Measurements from ENCODE around the gene ATP8B4. TPM values are rescaled to one million over a fixed set of nuclear protein-coding genes. Genes with fewer than 3 reads are reported as not detected.

Gene ATP8B4
- total RNA-seq, 4 donors from 2014 or later: 2.2 to 9.5 (median 3.0) TPM

DNA sequence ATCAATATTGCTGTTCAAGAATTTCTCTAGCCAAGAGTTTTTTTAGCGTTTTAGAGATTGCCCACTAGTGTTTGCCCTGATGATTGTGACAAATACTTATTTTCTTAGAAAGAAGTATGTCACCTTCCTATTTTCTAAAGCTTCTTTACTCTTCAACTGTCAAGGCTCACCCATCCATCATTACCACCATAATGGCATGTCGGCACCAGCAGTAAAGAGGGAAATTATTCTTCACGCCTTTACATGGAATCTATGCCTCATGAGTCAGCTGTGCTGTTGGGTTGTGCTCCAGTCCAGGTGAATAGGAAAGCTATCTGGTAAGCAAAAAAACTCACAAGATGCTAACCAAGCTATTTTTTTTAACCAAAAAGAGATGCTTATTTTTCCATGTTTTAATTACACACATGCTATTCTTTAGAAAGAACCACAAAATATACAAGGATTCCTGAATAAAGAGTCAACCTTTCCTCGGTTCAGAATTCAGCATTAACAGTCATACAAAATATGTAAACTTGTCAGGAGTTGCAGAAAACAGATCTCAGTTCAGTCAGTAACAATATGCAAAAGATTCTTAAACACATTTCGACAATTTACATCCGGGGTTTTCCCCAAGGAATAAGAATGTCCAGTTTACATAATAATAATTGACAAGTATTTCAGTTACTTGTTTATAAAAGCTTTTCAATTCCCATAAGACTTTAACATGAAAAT lies 128.0 kb downstream of the ATP8B4 start:
- peaks cover 10% of the 10 kb centered on the region for H3K4me1 ChIP-seq
- TF ChIP-seq POLR2A (IDR thresholded peaks at IDR 0.05) (no peak), EP300 (IDR thresholded peaks at IDR 0.05) (no peak), POLR2AphosphoS5 (IDR thresholded peaks at IDR 0.05) (no peak)
- TF ChIP-seq, protein P1, sequence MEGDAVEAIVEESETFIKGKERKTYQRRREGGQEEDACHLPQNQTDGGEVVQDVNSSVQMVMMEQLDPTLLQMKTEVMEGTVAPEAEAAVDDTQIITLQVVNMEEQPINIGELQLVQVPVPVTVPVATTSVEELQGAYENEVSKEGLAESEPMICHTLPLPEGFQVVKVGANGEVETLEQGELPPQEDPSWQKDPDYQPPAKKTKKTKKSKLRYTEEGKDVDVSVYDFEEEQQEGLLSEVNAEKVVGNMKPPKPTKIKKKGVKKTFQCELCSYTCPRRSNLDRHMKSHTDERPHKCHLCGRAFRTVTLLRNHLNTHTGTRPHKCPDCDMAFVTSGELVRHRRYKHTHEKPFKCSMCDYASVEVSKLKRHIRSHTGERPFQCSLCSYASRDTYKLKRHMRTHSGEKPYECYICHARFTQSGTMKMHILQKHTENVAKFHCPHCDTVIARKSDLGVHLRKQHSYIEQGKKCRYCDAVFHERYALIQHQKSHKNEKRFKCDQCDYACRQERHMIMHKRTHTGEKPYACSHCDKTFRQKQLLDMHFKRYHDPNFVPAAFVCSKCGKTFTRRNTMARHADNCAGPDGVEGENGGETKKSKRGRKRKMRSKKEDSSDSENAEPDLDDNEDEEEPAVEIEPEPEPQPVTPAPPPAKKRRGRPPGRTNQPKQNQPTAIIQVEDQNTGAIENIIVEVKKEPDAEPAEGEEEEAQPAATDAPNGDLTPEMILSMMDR (IDR thresholded peaks at IDR 0.05): no peak

DNA sequence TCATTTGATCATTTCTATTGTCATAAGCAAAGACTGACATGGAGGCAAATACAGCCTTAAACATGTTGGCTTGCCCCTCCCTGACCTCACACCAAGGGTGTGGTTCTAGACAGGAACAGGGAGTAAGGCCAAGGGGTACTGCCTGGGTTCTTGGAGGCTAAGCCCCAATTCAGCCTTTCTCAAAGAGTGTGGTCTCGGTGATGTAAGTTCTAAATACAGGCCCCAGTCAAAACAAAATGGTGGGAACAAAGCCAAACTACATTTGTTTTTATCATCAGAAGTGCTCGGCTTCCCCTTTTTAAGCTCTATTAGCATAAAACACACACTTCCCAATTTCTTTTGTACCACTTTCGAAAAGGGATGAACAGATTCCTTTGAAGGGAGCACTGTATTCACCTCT lies 129.5 kb downstream of the ATP8B4 start:
- H3K36me3 ChIP-seq: no peaks in the 10 kb centered on the region
- TF ChIP-seq POLR2AphosphoS5 (IDR thresholded peaks at IDR 0.05): no peak
- TF ChIP-seq, protein P1 (IDR thresholded peaks at IDR 0.05): no peak
- no peak for TF ChIP-seq EP300 (IDR thresholded peaks at IDR 0.05)
- TF ChIP-seq POLR2A (IDR thresholded peaks at IDR 0.05): no peak
- no peak for DNase-seq (ENCODE audit: low spot score in 2 of 2)
- no peaks in the 10 kb centered on the region for H3K9me3 ChIP-seq
- peaks cover 10% of the 10 kb centered on the region for H3K4me1 ChIP-seq
- 54% methylated on average over 3 of the region's 3 CpGs for WGBS
- no peak overlapping the region for H3K4me3 ChIP-seq
- no peaks in the 10 kb centered on the region for H3K27me3 ChIP-seq
- H3K27ac ChIP-seq: no peak overlapping the region

More for the DNA sequence above, 128.0 kb downstream of the ATP8B4 start:
- H3K9me3 ChIP-seq: no peaks in the 10 kb centered on the region
- no peak overlapping the region for H3K27ac ChIP-seq
- no peak for DNase-seq (ENCODE audit: low spot score in 2 of 2)
- no peaks in the 10 kb centered on the region for H3K27me3 ChIP-seq
- WGBS: 68% methylated on average over 6 of the region's 6 CpGs
- no peaks in the 10 kb centered on the region for H3K36me3 ChIP-seq
- no peak overlapping the region for H3K4me3 ChIP-seq

DNA sequence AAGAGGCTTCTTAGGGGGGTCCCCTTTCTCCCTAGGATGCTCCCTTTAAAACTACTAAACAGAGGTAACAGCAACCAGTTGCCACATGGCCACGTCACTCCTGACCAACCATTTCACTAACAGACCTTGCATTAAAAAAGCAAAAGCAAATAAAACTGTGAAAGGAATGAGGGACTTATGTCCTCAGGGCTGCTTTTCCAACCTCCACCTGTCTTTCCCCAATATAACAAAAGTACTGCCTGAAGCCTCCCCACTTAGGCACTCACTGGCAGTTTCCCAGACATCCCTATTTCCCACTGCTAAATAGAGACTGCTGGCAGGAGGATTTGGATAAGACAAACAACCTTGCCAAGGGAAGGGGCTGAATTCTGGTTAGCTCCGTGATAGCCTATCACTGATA lies 130.3 kb downstream of the ATP8B4 start:
- no peaks in the 10 kb centered on the region for H3K9me3 ChIP-seq
- H3K27me3 ChIP-seq: no peaks in the 10 kb centered on the region
- WGBS: 83% methylated on average over 2 of the region's 2 CpGs
- TF ChIP-seq POLR2A (IDR thresholded peaks at IDR 0.05): no peak
- no peak for TF ChIP-seq EP300 (IDR thresholded peaks at IDR 0.05)
- TF ChIP-seq POLR2AphosphoS5 (IDR thresholded peaks at IDR 0.05): no peak
- TF ChIP-seq, protein P1 (IDR thresholded peaks at IDR 0.05): no peak
- peaks cover 10% of the 10 kb centered on the region for H3K4me1 ChIP-seq
- no peak overlapping the region for H3K4me3 ChIP-seq
- H3K36me3 ChIP-seq: no peaks in the 10 kb centered on the region
- no peak overlapping the region for H3K27ac ChIP-seq
- DNase-seq (ENCODE audit: low spot score in 2 of 2): no peak

DNA sequence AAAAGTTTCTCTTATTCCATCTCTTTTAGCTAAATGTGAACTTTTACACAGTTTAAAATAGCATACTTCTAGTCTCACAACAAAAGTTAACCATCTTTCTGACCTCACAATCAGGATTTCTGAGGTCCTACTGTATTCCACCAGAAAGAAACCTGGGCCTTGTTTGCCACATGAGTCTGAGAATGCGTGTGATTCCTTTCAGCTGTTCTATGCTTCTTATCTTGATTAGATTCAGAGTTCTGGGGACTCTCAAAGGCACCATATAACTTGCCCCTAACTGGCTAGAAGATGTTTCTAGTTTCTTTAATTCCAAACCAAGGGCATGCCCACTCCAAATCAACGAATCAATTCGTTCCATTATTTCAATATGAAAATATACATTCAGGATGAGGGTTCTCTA lies 131.1 kb downstream of the ATP8B4 start:
- 85% methylated on average over 3 of the region's 3 CpGs for WGBS
- Histone ChIP-seq H3K4me1 (peaks cover 10% of the 10 kb centered on the region), H3K27me3 (no peaks in the 10 kb centered on the region), H3K4me3 (no peak overlapping the region), H3K36me3 (no peaks in the 10 kb centered on the region), H3K27ac (no peak overlapping the region), H3K9me3 (no peaks in the 10 kb centered on the region)
- TF ChIP-seq POLR2A (IDR thresholded peaks at IDR 0.05): no peak
- TF ChIP-seq EP300 (IDR thresholded peaks at IDR 0.05): no peak
- TF ChIP-seq, protein P1 (IDR thresholded peaks at IDR 0.05): no peak
- TF ChIP-seq POLR2AphosphoS5 (IDR thresholded peaks at IDR 0.05): no peak
- DNase-seq (ENCODE audit: low spot score in 2 of 2): no peak

DNA sequence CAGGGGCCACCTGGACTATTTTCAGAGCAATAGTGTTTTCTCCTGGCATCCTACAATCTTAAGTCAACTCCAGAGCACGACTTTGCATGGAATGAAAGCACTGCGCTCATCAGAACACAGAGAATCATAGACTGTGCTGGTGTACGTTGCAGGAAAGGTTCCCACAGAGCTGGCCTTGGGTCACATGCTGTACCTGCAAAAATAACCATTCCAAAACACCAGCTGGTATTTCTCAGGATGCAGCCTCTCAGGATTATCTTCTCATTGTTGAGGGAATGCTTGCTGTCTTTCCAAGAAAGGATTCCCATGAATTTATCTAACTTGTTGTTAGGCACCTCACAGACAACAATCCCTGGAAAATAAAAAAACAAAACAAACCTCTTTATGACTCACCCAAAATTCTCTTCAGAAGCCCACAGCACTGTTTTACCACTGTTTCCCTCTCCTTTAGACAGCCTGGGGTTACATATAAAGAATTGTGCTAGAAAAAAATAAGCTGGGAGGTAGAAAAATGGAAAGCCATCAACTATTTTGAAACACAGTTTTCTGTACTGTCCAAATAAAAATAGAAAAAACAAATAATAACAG lies 131.7 kb downstream of the ATP8B4 start:
- no peaks in the 10 kb centered on the region for H3K36me3 ChIP-seq
- H3K27me3 ChIP-seq: no peaks in the 10 kb centered on the region
- H3K4me1 ChIP-seq: peaks cover 10% of the 10 kb centered on the region
- no peak for TF ChIP-seq POLR2A (IDR thresholded peaks at IDR 0.05)
- TF ChIP-seq, protein P1 (IDR thresholded peaks at IDR 0.05): no peak
- TF ChIP-seq POLR2AphosphoS5 (IDR thresholded peaks at IDR 0.05): no peak
- no peak for TF ChIP-seq EP300 (IDR thresholded peaks at IDR 0.05)
- H3K9me3 ChIP-seq: no peaks in the 10 kb centered on the region
- H3K4me3 ChIP-seq: no peak overlapping the region
- H3K27ac ChIP-seq: no peak overlapping the region
- DNase-seq (ENCODE audit: low spot score in 2 of 2): no peak
- WGBS: 82% methylated on average over 3 of the region's 3 CpGs
